GM19463 (cell line): ENCODE data around the gene GUK1.
"Not testable (repeated sequence)": the region's sequence is repeated elsewhere in the genome, so short reads cannot be mapped to it uniquely, and the experiment has no call there.

ENCODE experiments used
- ATAC-seq: cut with Tn5 transposase; IDR thresholded peaks from one replicate; pipeline ENCODE4 v1.9.1; 2021; ENCODE audit warnings: mild to moderate bottlenecking, moderate library complexity; ENCODE audit not compliant: unreplicated experiment

Gene GUK1

GRCh38 chr1:228175316-228176023 is 35.4 kb downstream of the GUK1 start:
- no peak for ATAC-seq

GRCh38 chr1:228176024-228176395 is 35.9 kb downstream of the GUK1 start:
- ATAC-seq: no peak

- no peak for ATAC-seq
Measured at GRCh38 chr1:228176461-228177182, 36.5 kb downstream of the GUK1 start.

- ATAC-seq: no peak
Measured at GRCh38 chr1:228177183-228177475, 37.0 kb downstream of the GUK1 start.

- ATAC-seq: no peak
Measured at GRCh38 chr1:228177721-228178710, 37.9 kb downstream of the GUK1 start.

GRCh38 chr1:228178737-228179684 is 38.9 kb downstream of the GUK1 start:
- ATAC-seq: no peak

- ATAC-seq: no peak
Measured at GRCh38 chr1:228180271-228180958, 40.3 kb downstream of the GUK1 start.

GRCh38 chr1:228180959-228181644 is 41.0 kb downstream of the GUK1 start:
- ATAC-seq: no peak

- no peak for ATAC-seq
Measured at GRCh38 chr1:228181645-228182034, 41.6 kb downstream of the GUK1 start.

- no peak for ATAC-seq
Measured at GRCh38 chr1:228182296-228183030, 42.4 kb downstream of the GUK1 start.

- no peak for ATAC-seq
Measured at GRCh38 chr1:228184152-228184551, 44.1 kb downstream of the GUK1 start.

- no peak for ATAC-seq
Measured at GRCh38 chr1:228185641-228185965, 45.5 kb downstream of the GUK1 start.

- ATAC-seq: not testable (repeated sequence)
Measured at GRCh38 chr1:228188249-228188648, 48.2 kb downstream of the GUK1 start.

GRCh38 chr1:228190182-228190581 is 50.1 kb downstream of the GUK1 start:
- no peak for ATAC-seq

- no peak for ATAC-seq
Measured at GRCh38 chr1:228190778-228191177, 50.7 kb downstream of the GUK1 start.

- ATAC-seq: no peak
Measured at GRCh38 chr1:228194436-228194835, 54.4 kb downstream of the GUK1 start.

- ATAC-seq: no peak
Measured at GRCh38 chr1:228194921-228195812, 55.1 kb downstream of the GUK1 start.
